Activated CD4-positive, alpha-beta T cell treated with anti-CD3 and anti-CD28 coated beads for 24 hours (primary cell): ENCODE measurements around the gene COIL.
"Not testable (repeated sequence)": the region's sequence is repeated elsewhere in the genome, so short reads cannot be mapped to it uniquely, and the experiment has no call there.

ENCODE experiments used
- DNase-seq, 2 donors: peaks; one replicate each; pipeline ENCODE4 v3.0.0-alpha.2; 2020; ENCODE audit warnings: low read depth in 2 of 2

Gene COIL

GRCh38 chr17:56977673-56978395 is 17.0 kb upstream of the COIL start, which contains the start of gene SCPEP1:
TSS of gene SCPEP1 (plus strand) at chr17:56978131. CDS start at chr17:56978160, 29 bp downstream.
- DNase-seq = peak; percentile 60 to 68

- DNase-seq = no peak
Measured at GRCh38 chr17:56976941-56977608, 16.2 kb upstream of the COIL start.

- no peak for DNase-seq
Measured at GRCh38 chr17:56975656-56976055, 14.8 kb upstream of the COIL start.

- DNase-seq = no peak
Measured at GRCh38 chr17:56974055-56974454, 13.2 kb upstream of the COIL start.

- DNase-seq = no peak
Measured at GRCh38 chr17:56973520-56973919, 12.7 kb upstream of the COIL start.

GRCh38 chr17:56972111-56972730 is 11.4 kb upstream of the COIL start:
- DNase-seq = no peak

GRCh38 chr17:56970974-56971373 is 10.1 kb upstream of the COIL start:
- DNase-seq = no peak

GRCh38 chr17:56966338-56966737 is 5.5 kb upstream of the COIL start:
- no peak for DNase-seq

- not testable (repeated sequence) for DNase-seq
Measured at GRCh38 chr17:56965681-56966080, 4.8 kb upstream of the COIL start.

GRCh38 chr17:56965241-56965640 is 4.4 kb upstream of the COIL start:
- not testable (repeated sequence) for DNase-seq

GRCh38 chr17:56956992-56957391 is 3.9 kb downstream of the COIL start:
- no peak for DNase-seq

- no peak for DNase-seq
Measured at GRCh38 chr17:56949595-56949994, 11.3 kb downstream of the COIL start.

GRCh38 chr17:56948491-56948890 is 12.4 kb downstream of the COIL start:
- DNase-seq = no peak

GRCh38 chr17:56947741-56948140 is 13.1 kb downstream of the COIL start:
- no peak for DNase-seq

- no peak for DNase-seq
Measured at GRCh38 chr17:56945938-56946505, 14.8 kb downstream of the COIL start.

GRCh38 chr17:56943505-56944125 is 17.2 kb downstream of the COIL start:
- DNase-seq = no peak

- no peak for DNase-seq
Measured at GRCh38 chr17:56939869-56940484, 20.9 kb downstream of the COIL start.

- not testable (repeated sequence) for DNase-seq
Measured at GRCh38 chr17:56938206-56938605, 22.6 kb downstream of the COIL start.

- DNase-seq = no peak
Measured at GRCh38 chr17:56937687-56938086, 23.2 kb downstream of the COIL start.

- no peak for DNase-seq
Measured at GRCh38 chr17:56936697-56937322, 24.0 kb downstream of the COIL start.

GRCh38 chr17:56935461-56935860 is 25.4 kb downstream of the COIL start:
- no peak for DNase-seq
